ENCODE results near the gene PLBD2.

PLBD2 gene

GRCh38 chr12:113322343-113322742 is 36.0 kb upstream of the PLBD2 start:
- TF ChIP-seq SIN3A (IDR thresholded peaks at IDR 0.05; ENCODE audit: borderline replicate concordance, insufficient read depth, low read length) = no peak
- TF ChIP-seq FOXP2 (optimal IDR thresholded peaks at IDR 0.05; ENCODE audit: borderline replicate concordance, extremely low read depth, extremely low read length, insufficient read depth) = no peak
- TF ChIP-seq POLR2AphosphoS5 (IDR thresholded peaks at IDR 0.05; ENCODE audit: low read depth, low read length) = no peak
- TF ChIP-seq REST (IDR thresholded peaks at IDR 0.05; ENCODE audit: insufficient read depth in 1 of 2, low read depth in 2 of 2, low read length in 2 of 2) = no peak
- no peak for TF ChIP-seq TAF1 (IDR thresholded peaks at IDR 0.05; ENCODE audit: borderline replicate concordance, insufficient read depth, low read length)

GRCh38 chr12:113325916-113326315 is 32.5 kb upstream of the PLBD2 start:
- TF ChIP-seq FOXP2 (optimal IDR thresholded peaks at IDR 0.05; ENCODE audit: borderline replicate concordance, extremely low read depth, extremely low read length, insufficient read depth) (no peak), TAF1 (IDR thresholded peaks at IDR 0.05; ENCODE audit: borderline replicate concordance, insufficient read depth, low read length) (no peak), REST (IDR thresholded peaks at IDR 0.05; ENCODE audit: insufficient read depth in 1 of 2, low read depth in 2 of 2, low read length in 2 of 2) (no peak), SIN3A (IDR thresholded peaks at IDR 0.05; ENCODE audit: borderline replicate concordance, insufficient read depth, low read length) (no peak), POLR2AphosphoS5 (IDR thresholded peaks at IDR 0.05; ENCODE audit: low read depth, low read length) (no peak)

- TF ChIP-seq TAF1 (IDR thresholded peaks at IDR 0.05; ENCODE audit: borderline replicate concordance, insufficient read depth, low read length) (no peak), FOXP2 (optimal IDR thresholded peaks at IDR 0.05; ENCODE audit: borderline replicate concordance, extremely low read depth, extremely low read length, insufficient read depth) (no peak), REST (IDR thresholded peaks at IDR 0.05; ENCODE audit: insufficient read depth in 1 of 2, low read depth in 2 of 2, low read length in 2 of 2) (no peak), POLR2AphosphoS5 (IDR thresholded peaks at IDR 0.05; ENCODE audit: low read depth, low read length) (no peak), SIN3A (IDR thresholded peaks at IDR 0.05; ENCODE audit: borderline replicate concordance, insufficient read depth, low read length) (no peak)
Observed at GRCh38 chr12:113326775-113327395, 31.5 kb upstream of the PLBD2 start.

- TF ChIP-seq REST (IDR thresholded peaks at IDR 0.05; ENCODE audit: insufficient read depth in 1 of 2, low read depth in 2 of 2, low read length in 2 of 2) (no peak), POLR2AphosphoS5 (IDR thresholded peaks at IDR 0.05; ENCODE audit: low read depth, low read length) (no peak), FOXP2 (optimal IDR thresholded peaks at IDR 0.05; ENCODE audit: borderline replicate concordance, extremely low read depth, extremely low read length, insufficient read depth) (no peak), TAF1 (IDR thresholded peaks at IDR 0.05; ENCODE audit: borderline replicate concordance, insufficient read depth, low read length) (no peak)
Observed at GRCh38 chr12:113328368-113328889, 30.0 kb upstream of the PLBD2 start.
